Activated naive CD8-positive, alpha-beta T cell treated with anti-CD3 and anti-CD28 coated beads, Interleukin-2, amount 10 ng/mL, durations not matched to agents 7 days and 5 days (primary cell): ENCODE results near the gene SHISAL2B. TPM values are rescaled to one million over a fixed set of nuclear protein-coding genes. Genes with fewer than 3 reads are reported as not detected.

ENCODE experiments used
- total RNA-seq, 2 experiments: library from RNA; stranded (reverse); gene quantifications; one replicate each; pipeline ENCODE4 v1.2.3, GENCODE V29; 2021

The SHISAL2B gene
- total RNA-seq, 2 experiments from 2014 or later: not detected

Other genes with a start within 250 kb of the SHISAL2B start
- gene RGS7BP, start 184.5 kb upstream of the SHISAL2B start, total RNA-seq: not detected
- gene SREK1IP1, start 78.2 kb downstream of the SHISAL2B start, total RNA-seq: 10 to 100 TPM; 19.0 to 20.6 TPM
- 10 to 100 TPM; 20.3 to 23.0 TPM for gene CWC27, start 78.4 kb downstream of the SHISAL2B start, total RNA-seq